Measurements from ENCODE around the gene RYR3.
A peak's percentile ranks its signal among the peaks of the same experiment; 100 is the strongest.

RYR3 gene

GRCh38 chr15:33860754-33861153 is 550.0 kb downstream of the RYR3 start:
- DNase-seq (ENCODE audit: low read depth) = peak; percentile 72
- TF ChIP-seq CTCF (IDR thresholded peaks at IDR 0.05; ENCODE audit: insufficient read depth, low read depth, low read length, missing control alignments) = no peak

GRCh38 chr15:33864360-33865075 is 553.8 kb downstream of the RYR3 start:
- TF ChIP-seq CTCF (IDR thresholded peaks at IDR 0.05; ENCODE audit: insufficient read depth, low read depth, low read length, missing control alignments) = no peak
- no peak overlapping the region for H3K4me3 ChIP-seq (ENCODE audit: low read length)
- no peak for DNase-seq (ENCODE audit: low read depth)

More at GRCh38 chr15:33860754-33861153, 550.0 kb downstream of the RYR3 start:
- no peak overlapping the region for H3K4me3 ChIP-seq (ENCODE audit: low read length)

GRCh38 chr15:33865416-33865815 is 554.6 kb downstream of the RYR3 start:
- no peak for TF ChIP-seq CTCF (IDR thresholded peaks at IDR 0.05; ENCODE audit: insufficient read depth, low read depth, low read length, missing control alignments)
- no peak for DNase-seq (ENCODE audit: low read depth)

GRCh38 chr15:33866101-33866737 is 555.5 kb downstream of the RYR3 start:
- DNase-seq (ENCODE audit: low read depth) = no peak
- TF ChIP-seq CTCF (IDR thresholded peaks at IDR 0.05; ENCODE audit: insufficient read depth, low read depth, low read length, missing control alignments) = no peak
- no peak overlapping the region for H3K4me3 ChIP-seq (ENCODE audit: low read length)

More at GRCh38 chr15:33865416-33865815, 554.6 kb downstream of the RYR3 start:
- H3K4me3 ChIP-seq (ENCODE audit: low read length) = no peak overlapping the region

GRCh38 chr15:33871980-33872379 is 561.2 kb downstream of the RYR3 start:
- no peak for TF ChIP-seq CTCF (IDR thresholded peaks at IDR 0.05; ENCODE audit: insufficient read depth, low read depth, low read length, missing control alignments)
- H3K4me3 ChIP-seq (ENCODE audit: low read length) = no peak overlapping the region
- DNase-seq (ENCODE audit: low read depth) = no peak

GRCh38 chr15:33872416-33873106 is 561.8 kb downstream of the RYR3 start:
- TF ChIP-seq CTCF (IDR thresholded peaks at IDR 0.05; ENCODE audit: insufficient read depth, low read depth, low read length, missing control alignments) = no peak
- no peak overlapping the region for H3K4me3 ChIP-seq (ENCODE audit: low read length)
- no peak for DNase-seq (ENCODE audit: low read depth)

All from epithelial cell of esophagus (primary cell).